ENCODE results near the gene RTKN. TPM values are rescaled to one million over a fixed set of nuclear protein-coding genes. Genes with fewer than 3 reads are reported as not detected.
"Not testable (repeated sequence)": the region's sequence is repeated elsewhere in the genome, so short reads cannot be mapped to it uniquely, and the experiment has no call there.

The RTKN gene
- total RNA-seq, 1 donor from 2014 or later = 11.6 TPM

DNA sequence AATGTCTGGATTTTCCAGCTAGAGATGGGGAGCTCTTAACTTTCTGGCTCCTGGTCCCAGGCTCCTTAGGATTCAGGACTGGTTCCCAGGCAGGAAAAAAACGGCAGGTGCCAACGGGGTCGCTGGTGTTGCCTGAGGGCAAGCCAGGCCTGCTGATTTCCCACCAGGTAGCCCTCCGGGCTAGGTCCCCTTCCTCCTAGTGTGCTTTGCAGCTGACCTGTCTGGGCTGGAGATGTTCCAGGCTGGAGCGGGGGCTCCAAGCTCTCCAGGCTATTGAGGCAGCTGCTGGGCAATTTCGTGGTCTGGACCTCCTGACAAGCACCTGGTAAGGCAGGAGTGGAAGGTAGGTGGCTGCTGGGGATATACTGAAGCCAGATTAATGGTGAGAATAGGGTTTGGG, 32.7 kb upstream of the RTKN start:
- H3K27ac Mint-ChIP-seq = no peak overlapping the region
- POLR2A ChIA-PET = interaction anchor here (0.7 to 4.6 kb wide), 3 partner anchors 7 to 33 kb away, joined by 4 to 127 read pairs (median 78); partner anchors contain the start of genes CCDC142, INO80B, PCGF1 and TTC31

DNA sequence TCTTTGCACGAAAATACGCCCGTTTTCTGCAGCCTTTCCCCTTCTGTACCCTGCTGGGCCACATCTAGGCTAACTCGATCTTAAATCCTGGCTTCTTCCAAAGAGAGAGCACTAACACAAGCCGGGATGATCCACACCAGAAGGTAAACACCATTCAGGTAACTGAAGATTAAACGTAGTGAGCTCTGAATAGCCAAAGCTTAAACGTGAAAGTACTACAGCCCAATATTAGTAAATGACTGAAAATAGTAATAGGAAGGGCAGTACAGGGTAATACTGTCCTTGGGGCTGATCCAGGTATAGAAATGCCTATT, 31.2 kb upstream of the RTKN start:
- CTCF ChIA-PET = interaction anchor here (0.6 to 1.8 kb wide), 7 partner anchors 9 to 81 kb away, joined by 3 to 15 read pairs (median 3); partner anchors contain the start of genes CCDC142, INO80B, TTC31 and WBP1

More for the DNA sequence above, 32.7 kb upstream of the RTKN start:
- H3K4me3 Mint-ChIP-seq = no peak overlapping the region
- ATAC-seq (ENCODE audit: low read depth) (no peak), DNase-seq (no peak)
- peaks cover 48% of the 10 kb centered on the region for H3K36me3 Mint-ChIP-seq (ENCODE audit: low read depth)
- H3K27me3 Mint-ChIP-seq = no peaks in the 10 kb centered on the region
- CTCF ChIA-PET = no interaction called here
- intact Hi-C loops (cut with micrococcal nuclease) = loop anchor here (5.0 kb wide), 1 partner anchor 52 kb away; the partner anchor contains the start of genes C2orf81 and WDR54
- H3K9me3 Mint-ChIP-seq = no peaks in the 10 kb centered on the region
- TF ChIP-seq, protein P1, sequence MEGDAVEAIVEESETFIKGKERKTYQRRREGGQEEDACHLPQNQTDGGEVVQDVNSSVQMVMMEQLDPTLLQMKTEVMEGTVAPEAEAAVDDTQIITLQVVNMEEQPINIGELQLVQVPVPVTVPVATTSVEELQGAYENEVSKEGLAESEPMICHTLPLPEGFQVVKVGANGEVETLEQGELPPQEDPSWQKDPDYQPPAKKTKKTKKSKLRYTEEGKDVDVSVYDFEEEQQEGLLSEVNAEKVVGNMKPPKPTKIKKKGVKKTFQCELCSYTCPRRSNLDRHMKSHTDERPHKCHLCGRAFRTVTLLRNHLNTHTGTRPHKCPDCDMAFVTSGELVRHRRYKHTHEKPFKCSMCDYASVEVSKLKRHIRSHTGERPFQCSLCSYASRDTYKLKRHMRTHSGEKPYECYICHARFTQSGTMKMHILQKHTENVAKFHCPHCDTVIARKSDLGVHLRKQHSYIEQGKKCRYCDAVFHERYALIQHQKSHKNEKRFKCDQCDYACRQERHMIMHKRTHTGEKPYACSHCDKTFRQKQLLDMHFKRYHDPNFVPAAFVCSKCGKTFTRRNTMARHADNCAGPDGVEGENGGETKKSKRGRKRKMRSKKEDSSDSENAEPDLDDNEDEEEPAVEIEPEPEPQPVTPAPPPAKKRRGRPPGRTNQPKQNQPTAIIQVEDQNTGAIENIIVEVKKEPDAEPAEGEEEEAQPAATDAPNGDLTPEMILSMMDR (IDR thresholded peaks at IDR 0.05) = no peak
- peaks cover 23% of the 10 kb centered on the region for H3K4me1 Mint-ChIP-seq

DNA sequence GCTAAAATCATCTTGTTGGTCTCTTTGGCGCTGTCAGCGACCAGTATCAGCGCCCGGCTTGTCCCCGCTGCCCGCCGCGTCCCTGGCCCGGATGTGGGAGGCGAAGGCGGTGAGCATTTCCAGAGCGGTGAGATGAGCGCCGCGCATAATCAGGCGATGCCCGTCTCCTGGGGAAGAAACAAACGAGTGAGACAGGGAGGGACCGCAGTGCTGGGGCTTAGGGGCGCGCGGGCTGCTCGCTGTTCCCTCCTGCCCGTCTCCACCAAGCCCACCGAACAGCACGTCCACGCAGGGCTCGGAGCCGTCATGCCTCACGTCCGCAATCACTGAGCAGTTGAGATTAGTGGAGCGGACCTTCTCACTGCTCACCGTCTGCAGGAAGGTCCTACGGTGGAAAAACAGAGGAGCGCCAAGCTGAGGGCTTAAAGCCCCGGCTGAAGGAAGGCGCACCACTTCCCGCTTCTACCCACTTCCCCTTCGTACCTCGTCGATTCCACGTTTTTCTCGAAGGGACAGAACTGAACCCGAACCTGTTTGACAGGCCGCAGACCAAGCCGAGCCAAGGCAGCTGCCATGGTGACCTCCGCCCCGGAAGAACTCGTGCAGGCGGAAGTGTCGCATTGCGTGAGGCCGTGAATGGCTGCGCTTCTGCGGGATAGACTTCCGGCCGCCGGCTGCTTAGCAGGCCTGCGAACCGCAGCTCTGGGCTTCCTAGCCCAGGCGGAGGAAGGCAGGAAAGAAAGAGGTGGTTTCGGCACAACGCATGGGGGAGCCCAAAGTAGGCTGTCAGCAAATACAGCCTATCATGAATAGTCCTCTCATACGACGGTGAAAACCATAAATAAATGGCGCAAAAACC, 30.6 kb upstream of the RTKN start, which contains the start of gene MRPL53:
Gene MRPL53, minus strand, starts transcription at position 595 of the 859 bp plus-strand sequence. Its CDS starts 20 bp downstream, at position 575.
- ATAC-seq (ENCODE audit: low read depth) = peak; percentile 89
- peak within 1 kb of the TSS; percentile 97 for H3K27ac Mint-ChIP-seq
- peak within 1 kb of the TSS; percentile 97 for H3K4me3 Mint-ChIP-seq
- H3K36me3 Mint-ChIP-seq (ENCODE audit: low read depth) = peaks cover 40% of the 10 kb centered on the region
- ChIA-PET POLR2A (interaction anchor here (0.6 to 4.6 kb wide), 18 partner anchors 10 to 294 kb away, joined by 3 to 127 read pairs (median 4); partner anchors contain the start of genes AUP1, C2orf81, CCDC142 and DQX1), CTCF (interaction anchor here (0.6 to 1.8 kb wide), 7 partner anchors 9 to 81 kb away, joined by 3 to 15 read pairs (median 3); partner anchors contain the start of genes CCDC142, INO80B, TTC31 and WBP1)
- H3K9me3 Mint-ChIP-seq = no peaks in the 10 kb centered on the region
- DNase-seq = peak; percentile 91
- TF ChIP-seq, protein P1 (IDR thresholded peaks at IDR 0.05) = no peak
- intact Hi-C loops (cut with micrococcal nuclease) = loop anchor here (1.0 to 5.0 kb wide), 5 partner anchors 8 to 57 kb away; partner anchors contain the start of genes AUP1, C2orf81, CCDC142 and HTRA2
- no peaks in the 10 kb centered on the region for H3K27me3 Mint-ChIP-seq
- peaks cover 23% of the 10 kb centered on the region for H3K4me1 Mint-ChIP-seq

More for the DNA sequence above, 31.2 kb upstream of the RTKN start:
- Mint-ChIP-seq H3K4me1 (peaks cover 23% of the 10 kb centered on the region), H3K4me3 (peak overlapping the region; percentile 97), H3K36me3 (ENCODE audit: low read depth) (peaks cover 44% of the 10 kb centered on the region), H3K27me3 (no peaks in the 10 kb centered on the region), H3K27ac (peak overlapping the region; percentile 97), H3K9me3 (no peaks in the 10 kb centered on the region)
- ATAC-seq (ENCODE audit: low read depth) (peak; percentile 2), DNase-seq (no peak)
- POLR2A ChIA-PET = interaction anchor here (0.6 to 4.6 kb wide), 17 partner anchors 9 to 294 kb away, joined by 3 to 127 read pairs (median 5); partner anchors contain the start of genes AUP1, C2orf81, CCDC142 and DQX1
- TF ChIP-seq, protein P1 (IDR thresholded peaks at IDR 0.05) = no peak
- intact Hi-C loops (cut with micrococcal nuclease) = loop anchor here (1.0 to 5.0 kb wide), 5 partner anchors 9 to 56 kb away; partner anchors contain the start of genes AUP1, C2orf81, CCDC142 and HTRA2

DNA sequence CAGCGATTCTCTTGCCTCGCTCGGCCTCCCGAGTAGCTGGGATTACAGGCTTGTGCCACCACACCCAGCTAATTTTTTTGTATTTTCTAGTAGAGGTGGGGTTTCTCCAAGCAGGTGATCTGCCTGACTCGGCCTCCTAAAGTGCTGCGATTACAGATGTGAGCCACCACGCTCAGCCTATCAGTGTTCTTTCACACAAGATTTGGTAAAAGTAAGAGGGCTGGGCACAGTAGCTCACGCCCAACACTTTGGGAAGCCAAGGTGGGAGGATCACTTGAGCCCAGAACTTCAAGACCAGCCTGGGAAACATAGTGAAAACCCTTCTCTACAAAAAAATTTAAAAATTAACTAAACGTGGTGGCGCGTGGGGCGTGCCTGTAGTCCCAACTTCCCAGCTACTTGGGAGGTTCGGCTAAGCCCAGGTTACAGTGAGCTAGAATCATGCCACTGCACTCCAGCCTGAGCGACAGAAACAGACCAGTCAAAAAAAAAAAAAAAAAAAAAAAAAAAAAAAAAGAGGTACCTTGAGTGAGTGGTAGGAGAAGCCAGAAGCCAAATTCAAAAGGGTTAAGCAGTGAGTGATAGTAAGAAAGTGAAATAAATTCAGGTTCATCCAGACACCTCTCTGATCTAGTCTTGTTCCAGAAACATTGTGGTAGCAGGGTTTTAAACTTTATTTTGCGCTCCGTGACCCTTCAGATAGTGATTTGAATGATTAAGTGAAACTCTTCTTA, 29.8 kb upstream of the RTKN start:
- H3K27me3 Mint-ChIP-seq = no peaks in the 10 kb centered on the region
- ATAC-seq (ENCODE audit: low read depth) (no peak), DNase-seq (no peak)
- intact Hi-C loops (cut with micrococcal nuclease) = loop anchor here (1.0 to 5.0 kb wide), 5 partner anchors 7 to 58 kb away; partner anchors contain the start of genes AUP1, C2orf81, CCDC142 and HTRA2
- H3K27ac Mint-ChIP-seq = peak overlapping the region; percentile 97
- H3K4me3 Mint-ChIP-seq = peak overlapping the region; percentile 97
- no peaks in the 10 kb centered on the region for H3K9me3 Mint-ChIP-seq
- ChIA-PET CTCF (interaction anchor here (1.4 to 1.8 kb wide), 3 partner anchors 10 to 80 kb away, joined by 3 to 15 read pairs (median 9); partner anchors contain the start of genes CCDC142 and TTC31), POLR2A (interaction anchor here (0.6 to 4.6 kb wide), 7 partner anchors 10 to 692 kb away, joined by 4 to 127 read pairs (median 11); partner anchors contain the start of genes AUP1, C2orf81, CCDC142 and HTRA2)
- peaks cover 23% of the 10 kb centered on the region for H3K4me1 Mint-ChIP-seq
- H3K36me3 Mint-ChIP-seq (ENCODE audit: low read depth) = peaks cover 37% of the 10 kb centered on the region
- TF ChIP-seq, protein P1 (IDR thresholded peaks at IDR 0.05) = no peak

DNA sequence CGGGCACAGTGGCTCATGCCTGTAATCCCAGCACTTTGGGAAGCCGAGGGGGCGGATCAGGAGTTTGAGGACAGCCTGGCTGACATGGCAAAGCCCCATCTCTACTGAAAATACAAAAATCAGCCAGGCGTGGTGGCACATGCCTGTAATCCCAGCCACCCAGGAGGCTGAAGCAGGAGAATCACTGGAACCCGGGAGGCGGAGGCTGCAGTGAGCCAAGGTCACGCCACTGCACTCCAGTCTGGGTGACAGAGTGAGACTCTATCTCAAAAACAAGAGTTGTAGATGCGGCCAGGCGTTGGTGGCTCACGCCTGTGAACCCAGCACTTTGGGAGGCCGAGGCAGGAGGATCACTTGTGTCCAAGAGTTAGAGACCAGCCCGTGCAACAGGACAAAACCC, 29.0 kb upstream of the RTKN start:
- intact Hi-C loops (cut with micrococcal nuclease) = loop anchor here (5.0 kb wide), 1 partner anchor 48 kb away; the partner anchor contains the start of genes C2orf81 and WDR54
- H3K4me1 Mint-ChIP-seq = peaks cover 26% of the 10 kb centered on the region
- POLR2A ChIA-PET = interaction anchor here (0.6 to 4.6 kb wide), 3 partner anchors 11 to 21 kb away, joined by 6 to 127 read pairs (median 78); partner anchors contain the start of genes CCDC142, INO80B, TTC31 and WBP1

More for the DNA sequence above, 29.0 kb upstream of the RTKN start:
- ATAC-seq (ENCODE audit: low read depth); H3K27me3 Mint-ChIP-seq; CTCF ChIA-PET; H3K9me3 Mint-ChIP-seq; DNase-seq: not testable (repeated sequence)
- peak overlapping the region; percentile 57 for H3K4me3 Mint-ChIP-seq
- H3K27ac Mint-ChIP-seq = peak overlapping the region; percentile 31
- H3K36me3 Mint-ChIP-seq (ENCODE audit: low read depth) = peaks cover 35% of the 10 kb centered on the region

Data from activated B cell treated with CpG ODN at 0.5 μM for 24 hours (primary cell).